HG03457 (cell line): ENCODE results near the gene FAM234A.
"Not testable (repeated sequence)": the region's sequence is repeated elsewhere in the genome, so short reads cannot be mapped to it uniquely, and the experiment has no call there.

Experiments used
- ATAC-seq: cut with Tn5 transposase; IDR thresholded peaks from one replicate; pipeline ENCODE4 v1.9.1; 2021; ENCODE audit warnings: moderate number of reproducible peaks; ENCODE audit not compliant: unreplicated experiment

Gene FAM234A

GRCh38 chr16:230351-230750 lies 4.3 kb upstream of the FAM234A start:
- not testable (repeated sequence) for ATAC-seq

GRCh38 chr16:230949-231348 lies 3.7 kb upstream of the FAM234A start:
- ATAC-seq, result no peak

GRCh38 chr16:239948-240277 lies 5.3 kb downstream of the FAM234A start:
- no peak for ATAC-seq

DNA sequence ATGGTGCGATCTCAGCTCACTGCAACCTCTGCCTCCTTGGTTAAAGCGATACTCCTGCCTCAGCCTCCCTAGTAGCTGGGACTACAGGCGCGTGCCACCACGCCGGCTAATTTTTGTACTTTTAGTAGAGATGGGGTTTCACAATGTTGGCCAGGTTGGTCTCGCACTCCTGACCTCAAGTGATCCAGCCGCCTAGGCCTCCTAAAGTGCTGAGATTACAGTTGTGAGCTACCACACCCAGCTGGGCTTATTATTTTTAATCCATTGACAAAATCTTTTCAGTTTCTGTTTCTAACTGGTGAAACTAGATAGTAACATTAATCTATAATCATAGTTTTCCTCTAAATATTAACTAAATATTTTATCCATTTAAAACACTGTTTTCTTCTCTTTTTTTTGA lies 5.9 kb downstream of the FAM234A start:
- no peak for ATAC-seq

DNA sequence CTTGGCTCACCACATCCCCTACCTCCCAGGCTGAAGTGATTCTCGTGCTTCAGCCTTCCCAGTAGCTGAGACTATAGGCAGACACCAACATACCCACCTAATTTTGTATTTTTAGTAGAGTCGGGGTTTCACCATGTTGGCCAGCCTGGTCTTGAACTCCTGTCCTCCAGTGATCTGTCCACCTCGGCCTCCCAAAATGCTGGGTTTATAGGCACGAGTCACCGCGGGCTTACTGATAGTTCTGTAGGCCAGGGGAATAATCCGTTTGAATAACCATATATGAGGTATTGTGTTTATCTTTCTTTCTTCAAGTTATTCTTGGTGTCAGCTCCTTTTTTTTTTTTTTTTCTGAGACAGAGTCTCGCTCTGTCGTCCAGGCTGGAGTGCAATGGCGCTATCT lies 7.7 kb downstream of the FAM234A start:
- no peak for ATAC-seq

DNA sequence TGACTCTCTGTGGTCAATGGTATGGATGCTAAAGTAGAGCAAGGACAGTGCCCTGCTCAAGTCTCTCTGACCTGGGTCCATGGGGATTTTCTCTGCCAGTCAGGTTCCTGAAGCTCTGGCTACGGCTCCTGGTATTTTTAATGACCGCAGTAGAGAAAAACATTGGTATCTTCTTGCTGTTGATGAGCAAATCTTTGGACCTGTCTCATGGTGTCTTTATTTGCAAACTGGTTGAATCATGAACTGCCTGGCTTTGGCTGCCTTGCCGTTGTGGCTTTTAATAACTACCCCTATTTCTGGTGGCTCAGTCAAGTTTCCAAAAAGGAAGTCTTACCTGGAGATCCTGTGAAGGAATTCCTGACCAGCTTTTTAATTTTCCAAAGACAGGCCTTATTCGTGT lies 8.7 kb downstream of the FAM234A start:
- no peak for ATAC-seq

GRCh38 chr16:245105-245504 lies 10.5 kb downstream of the FAM234A start:
- no peak for ATAC-seq

DNA sequence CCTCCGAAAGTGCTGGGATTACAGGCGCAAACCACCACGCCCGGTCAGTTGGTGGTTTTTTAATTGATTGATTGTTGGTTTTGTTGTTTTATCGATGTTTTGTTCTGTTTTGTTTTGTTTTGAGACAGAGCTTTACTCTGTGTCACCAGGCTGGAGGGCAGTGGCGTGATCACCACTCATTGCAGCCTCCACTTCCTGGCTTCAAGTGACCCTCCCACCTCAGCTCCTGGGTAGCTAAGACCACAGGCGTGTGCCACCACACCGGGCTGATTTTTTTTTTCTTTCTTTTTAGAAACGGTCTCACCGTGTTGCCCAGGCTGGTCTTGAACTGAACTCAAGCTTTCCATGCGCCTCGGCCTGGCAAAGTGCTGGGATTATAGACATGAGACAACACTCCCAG lies 12.4 kb downstream of the FAM234A start:
- ATAC-seq, result no peak

DNA sequence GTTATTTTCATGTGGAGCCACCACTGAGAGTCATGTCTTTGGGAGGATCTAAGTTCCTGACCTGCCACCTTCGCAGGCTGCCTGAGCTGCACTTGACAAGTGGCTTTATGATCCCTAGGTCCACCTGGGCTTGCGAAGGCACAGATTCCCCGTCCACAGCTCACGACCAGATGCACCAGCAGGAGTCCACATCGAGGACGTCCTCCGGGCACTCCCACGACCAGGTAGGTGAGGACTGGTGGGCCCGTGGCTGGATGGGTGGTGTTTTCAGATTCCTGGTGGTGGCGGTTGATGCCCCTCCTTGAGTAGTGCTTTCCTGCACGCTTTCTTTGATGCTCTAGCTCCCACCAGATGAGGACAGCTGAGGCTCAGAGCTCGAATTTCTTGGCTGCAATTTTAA lies 14.8 kb downstream of the FAM234A start:
- ATAC-seq, result no peak

- ATAC-seq, result no peak
Observed at GRCh38 chr16:252366-253337, 18.0 kb downstream of the FAM234A start.

DNA sequence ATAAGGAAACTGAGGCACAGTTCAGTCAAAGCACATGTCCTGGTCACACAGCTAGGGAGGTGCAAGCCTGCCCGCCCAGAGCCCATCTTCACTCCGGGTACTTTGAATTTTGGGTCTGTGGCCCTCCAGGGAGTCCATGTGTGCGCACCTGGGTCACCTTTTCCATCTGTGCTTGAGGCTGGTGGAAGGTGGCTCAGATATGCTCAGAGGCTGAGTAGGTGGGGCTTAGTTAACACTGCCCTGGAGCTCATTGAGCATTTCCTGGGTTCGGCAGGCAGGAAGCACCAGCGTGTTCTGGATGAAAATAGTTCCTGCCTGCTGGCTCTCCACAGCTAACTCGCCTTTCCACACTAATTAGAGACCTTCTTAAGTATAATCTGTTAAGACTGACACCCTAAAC lies 19.2 kb downstream of the FAM234A start:
- no peak for ATAC-seq

- no peak for ATAC-seq
Observed at GRCh38 chr16:254461-254860, 19.8 kb downstream of the FAM234A start.

GRCh38 chr16:255183-255582 lies 20.6 kb downstream of the FAM234A start:
- ATAC-seq, result no peak

DNA sequence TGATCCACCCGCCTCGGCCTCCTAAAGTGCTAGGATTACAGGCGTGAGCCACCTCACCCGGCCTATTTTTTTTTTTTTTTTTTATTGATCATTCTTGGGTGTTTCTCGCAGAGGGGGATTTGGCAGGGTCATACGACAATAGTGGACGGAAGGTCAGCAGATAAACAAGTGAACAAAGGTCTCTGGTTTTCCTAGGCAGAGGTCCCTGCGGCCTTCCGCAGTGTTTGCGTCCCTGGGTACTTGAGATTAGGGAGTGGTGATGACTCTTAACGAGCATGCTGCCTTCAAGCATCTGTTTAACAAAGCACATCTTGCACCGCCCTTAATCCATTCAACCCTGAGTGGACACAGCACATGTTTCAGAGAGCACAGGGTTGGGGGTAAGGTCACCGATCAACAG lies 23.5 kb downstream of the FAM234A start:
- ATAC-seq, result not testable (repeated sequence)

- no peak for ATAC-seq
Observed at GRCh38 chr16:259226-259625, 24.6 kb downstream of the FAM234A start.

DNA sequence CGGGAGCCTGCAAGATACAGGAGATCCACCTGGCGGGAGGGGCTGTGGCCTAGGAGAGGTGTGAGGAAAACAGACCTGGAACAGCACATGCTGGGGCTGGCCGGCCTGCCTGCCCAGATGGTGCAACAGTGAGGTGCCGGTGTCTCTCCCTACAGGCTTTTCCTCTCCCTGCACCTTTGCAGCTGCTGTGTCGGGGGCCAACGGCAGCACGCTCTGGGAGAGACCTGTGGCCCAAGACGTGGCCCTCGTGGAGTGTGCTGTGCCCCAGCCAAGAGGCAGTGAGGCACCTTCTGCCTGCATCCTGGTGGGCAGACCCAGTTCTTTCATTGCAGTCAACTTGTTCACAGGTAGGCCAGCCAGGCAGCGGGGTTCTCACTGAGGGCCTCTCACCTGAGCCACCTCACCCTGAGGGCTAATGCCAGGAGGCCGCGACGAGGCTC lies 25.2 kb downstream of the FAM234A start:
- no peak for ATAC-seq

DNA sequence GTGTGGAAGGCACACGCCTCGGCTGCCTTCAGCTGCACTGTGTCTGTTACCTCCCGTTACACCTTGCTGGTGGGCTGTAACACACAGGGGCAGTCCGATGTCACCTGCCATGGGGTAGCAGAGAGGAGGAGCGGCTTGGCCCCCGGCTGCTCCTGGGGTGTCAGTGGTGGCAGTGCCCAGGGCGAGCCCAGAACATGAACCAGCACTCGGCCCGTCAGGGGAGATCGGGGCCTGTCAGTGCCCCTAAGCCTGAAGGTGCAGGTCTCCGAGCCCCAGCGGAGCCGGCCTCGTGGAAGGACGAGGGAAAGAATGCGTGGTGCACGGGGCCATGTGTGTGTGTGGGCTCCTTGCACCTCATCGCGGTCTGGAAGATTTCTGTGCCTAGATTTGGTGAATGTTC lies 25.7 kb downstream of the FAM234A start:
- no peak for ATAC-seq

DNA sequence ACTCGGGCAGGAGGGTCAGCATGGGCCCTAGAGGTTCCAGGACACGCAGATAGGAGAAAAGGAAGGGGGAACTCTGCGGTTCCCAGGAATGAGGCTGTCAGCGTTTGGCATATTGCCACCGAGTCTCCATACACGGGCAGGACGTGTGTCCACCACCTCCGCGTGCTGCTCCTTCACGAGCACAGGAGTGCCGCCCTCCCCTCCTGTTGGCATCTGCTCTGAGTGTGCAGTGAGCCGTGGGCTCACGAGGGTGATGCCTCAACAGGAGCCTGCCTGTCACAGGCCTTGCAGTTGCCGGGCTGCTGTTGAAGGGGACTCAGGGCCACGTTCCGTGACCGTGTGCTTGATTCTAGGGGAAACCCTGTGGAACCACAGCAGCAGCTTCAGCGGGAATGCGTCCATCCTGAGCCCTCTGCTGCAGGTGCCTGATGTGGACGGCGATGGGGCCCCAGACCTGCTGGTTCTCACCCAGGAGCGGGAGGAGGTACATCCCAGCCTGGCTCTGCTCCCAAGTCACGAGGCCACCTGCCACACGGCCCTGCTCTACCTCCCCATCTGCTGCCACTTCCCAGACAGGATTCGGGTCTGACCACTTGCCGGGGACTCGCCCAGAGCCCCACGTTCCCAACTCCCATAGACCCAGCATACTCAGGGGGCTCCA lies 26.5 kb downstream of the FAM234A start:
- no peak for ATAC-seq

DNA sequence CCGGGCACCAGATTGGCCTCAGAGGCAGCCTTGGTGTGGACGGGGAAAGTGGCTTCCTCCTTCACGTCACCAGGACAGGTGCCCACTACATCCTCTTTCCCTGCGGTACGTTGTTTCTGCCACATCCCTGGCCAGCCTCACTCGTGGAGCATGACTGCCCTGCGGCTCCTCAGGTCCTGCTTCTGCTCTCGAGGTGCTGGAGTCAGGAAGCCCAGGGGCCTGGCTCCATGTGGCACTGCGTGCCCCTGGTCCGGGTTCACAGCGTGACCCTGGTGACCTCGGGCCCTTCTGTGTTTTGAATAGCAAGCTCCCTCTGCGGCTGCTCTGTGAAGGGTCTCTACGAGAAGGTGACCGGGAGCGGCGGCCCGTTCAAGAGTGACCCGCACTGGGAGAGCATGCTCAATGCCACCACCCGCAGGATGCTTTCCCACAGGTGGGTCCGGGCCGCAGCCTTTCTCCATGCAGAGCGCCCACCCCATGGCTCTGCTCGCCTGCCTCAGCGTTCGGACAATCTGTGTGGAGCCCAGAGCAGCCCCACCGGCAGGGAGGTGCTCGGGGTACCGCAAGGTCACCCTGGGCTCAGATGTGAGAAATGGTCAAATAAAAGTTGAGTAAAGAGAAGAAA lies 27.6 kb downstream of the FAM234A start:
- no peak for ATAC-seq

DNA sequence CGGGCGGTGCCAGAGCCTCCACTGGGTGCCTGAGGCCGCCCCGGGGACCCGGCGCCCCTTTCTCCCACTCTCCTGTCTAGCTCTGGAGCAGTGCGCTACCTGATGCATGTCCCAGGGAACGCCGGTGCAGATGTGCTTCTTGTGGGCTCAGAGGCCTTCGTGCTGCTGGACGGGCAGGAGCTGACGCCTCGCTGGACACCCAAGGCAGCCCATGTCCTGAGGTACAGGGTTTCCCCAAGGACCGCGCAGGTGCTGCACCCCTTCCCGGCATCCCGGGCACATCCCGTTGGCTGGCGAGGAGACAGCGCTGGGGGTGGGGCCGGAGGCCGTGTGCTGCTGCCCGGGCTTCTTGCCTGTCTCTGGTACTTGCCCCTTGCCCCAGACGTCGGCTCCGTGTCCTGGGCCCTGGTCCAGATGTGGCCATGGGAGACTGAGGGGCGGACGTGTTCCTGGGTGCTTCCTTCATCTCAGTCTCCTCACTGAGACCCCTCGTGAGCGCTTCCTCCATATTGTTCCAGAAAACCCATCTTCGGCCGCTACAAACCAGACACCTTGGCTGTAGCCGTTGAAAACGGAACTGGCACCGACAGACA lies 28.7 kb downstream of the FAM234A start:
- no peak for ATAC-seq

DNA sequence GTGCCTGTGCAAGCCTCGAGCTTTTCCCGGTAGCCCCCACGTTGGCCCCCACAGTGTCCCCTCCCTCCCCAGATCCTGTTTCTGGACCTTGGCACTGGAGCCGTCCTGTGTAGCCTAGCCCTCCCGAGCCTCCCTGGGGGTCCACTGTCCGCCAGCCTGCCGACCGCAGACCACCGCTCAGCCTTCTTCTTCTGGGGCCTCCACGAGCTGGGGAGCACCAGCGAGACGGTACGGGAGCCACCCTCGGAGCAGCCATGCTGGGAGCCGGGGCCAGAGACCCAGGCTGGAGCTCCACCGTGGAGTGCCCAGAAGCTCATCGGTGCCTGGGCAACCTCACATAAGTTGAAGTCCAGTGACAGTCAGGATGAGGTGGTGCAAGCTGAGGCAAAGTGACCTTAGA lies 29.3 kb downstream of the FAM234A start:
- no peak for ATAC-seq
